GM12892 (cell line): ENCODE results near the gene RAB21.

Experiments
- DNase-seq: peaks from one replicate; pipeline ENCODE4 v3.0.0; 2011; ENCODE audit not compliant: insufficient read length
- FAIRE-seq: peaks from 2 replicates; lab custom pipeline; 2011; peaks lifted over from hg19 to GRCh38; lab: Jason Lieb, UNC
- POLR2A ChIP-seq: IDR thresholded peaks from 2 replicates; pipeline ENCODE4 v1.6.1; 2011; ENCODE audit warnings: low read depth, low read length, control low read depth
- POLR2AphosphoS5 ChIP-seq: IDR thresholded peaks from 2 replicates; pipeline ENCODE4 v1.6.1; 2011; ENCODE audit warnings: low read depth, low read length, control low read depth
- TAF1 ChIP-seq: IDR thresholded peaks from 2 replicates; pipeline ENCODE4 v1.6.1; 2011; ENCODE audit warnings: low read depth, mild to moderate bottlenecking, control low read depth, low read length, borderline replicate concordance

The RAB21 gene

GRCh38 chr12:71730936-71731335, 23.7 kb upstream of the RAB21 start:
- no peak for DNase-seq
- no peak for FAIRE-seq
- TF ChIP-seq POLR2AphosphoS5, result no peak
- no peak for TF ChIP-seq TAF1
- TF ChIP-seq POLR2A, result no peak

GRCh38 chr12:71731439-71732356, 23.0 kb upstream of the RAB21 start:
- TF ChIP-seq POLR2AphosphoS5 (no peak), POLR2A (no peak), TAF1 (no peak)
- DNase-seq (no peak), FAIRE-seq (no peak)

GRCh38 chr12:71732357-71732712, 22.3 kb upstream of the RAB21 start:
- no peak for TF ChIP-seq POLR2A
- TF ChIP-seq POLR2AphosphoS5, result no peak
- TF ChIP-seq TAF1, result no peak
- FAIRE-seq (no peak), DNase-seq (no peak)

GRCh38 chr12:71737197-71737596, 17.5 kb upstream of the RAB21 start:
- DNase-seq (no peak), FAIRE-seq (no peak)
- TF ChIP-seq POLR2A (no peak), TAF1 (no peak), POLR2AphosphoS5 (no peak)

GRCh38 chr12:71742998-71743397, 11.7 kb upstream of the RAB21 start:
- FAIRE-seq (no peak), DNase-seq (no peak)
- TF ChIP-seq POLR2AphosphoS5, result no peak
- TF ChIP-seq POLR2A, result no peak
- no peak for TF ChIP-seq TAF1

GRCh38 chr12:71744522-71745300, 10.0 kb upstream of the RAB21 start:
- no peak for DNase-seq
- FAIRE-seq, result no peak
- TF ChIP-seq POLR2AphosphoS5 (no peak), POLR2A (no peak), TAF1 (no peak)

- no peak for DNase-seq
- TF ChIP-seq POLR2AphosphoS5, result no peak
- no peak for TF ChIP-seq TAF1
- peak; percentile 88 for FAIRE-seq
Measured at GRCh38 chr12:71746974-71747611, 7.6 kb upstream of the RAB21 start.

GRCh38 chr12:71748081-71748850, 6.4 kb upstream of the RAB21 start:
- no peak for TF ChIP-seq POLR2A
- no peak for TF ChIP-seq POLR2AphosphoS5
- TF ChIP-seq TAF1, result no peak
- FAIRE-seq (no peak), DNase-seq (no peak)

GRCh38 chr12:71749666-71750065, 5.0 kb upstream of the RAB21 start:
- no peak for FAIRE-seq
- no peak for DNase-seq
- TF ChIP-seq TAF1 (no peak), POLR2AphosphoS5 (no peak), POLR2A (no peak)

- TF ChIP-seq POLR2A (no peak), POLR2AphosphoS5 (no peak), TAF1 (no peak)
- no peak for DNase-seq
- no peak for FAIRE-seq
Measured at GRCh38 chr12:71752891-71753290, 1.8 kb upstream of the RAB21 start.

GRCh38 chr12:71755146-71755892, 656 bp downstream of the RAB21 start:
- FAIRE-seq (peak; percentile 87), DNase-seq (peak; percentile 27)
- TF ChIP-seq POLR2A (peak; percentile 56), POLR2AphosphoS5 (peak; percentile 69; the same call in 1 of the 2 replicates), TAF1 (peak; percentile 53; the same call in 1 of the 2 replicates)
